ENCODE measurements around the gene CPT1B.

DNA sequence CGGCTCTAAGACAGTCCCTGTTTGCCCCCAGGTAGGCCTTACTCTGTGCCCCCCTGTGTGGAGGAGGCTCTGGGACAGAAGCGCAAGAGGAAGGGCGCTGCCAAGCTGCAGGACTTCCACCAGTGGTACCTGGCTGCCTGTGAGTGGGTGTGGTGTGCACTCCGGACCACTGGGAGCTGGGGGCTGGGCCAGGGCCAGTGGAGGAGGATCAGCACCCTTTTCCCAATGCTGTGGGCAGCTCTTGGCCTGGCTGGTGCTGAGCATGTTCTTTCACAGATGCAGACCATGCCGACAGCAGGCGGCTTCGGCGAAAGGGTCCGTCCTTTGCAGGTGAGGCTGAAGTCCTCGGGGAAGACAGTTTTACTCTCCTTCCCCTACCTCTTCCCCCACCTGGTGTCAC is 56.5 kb downstream of the CPT1B start:
- TF ChIP-seq, protein P1, sequence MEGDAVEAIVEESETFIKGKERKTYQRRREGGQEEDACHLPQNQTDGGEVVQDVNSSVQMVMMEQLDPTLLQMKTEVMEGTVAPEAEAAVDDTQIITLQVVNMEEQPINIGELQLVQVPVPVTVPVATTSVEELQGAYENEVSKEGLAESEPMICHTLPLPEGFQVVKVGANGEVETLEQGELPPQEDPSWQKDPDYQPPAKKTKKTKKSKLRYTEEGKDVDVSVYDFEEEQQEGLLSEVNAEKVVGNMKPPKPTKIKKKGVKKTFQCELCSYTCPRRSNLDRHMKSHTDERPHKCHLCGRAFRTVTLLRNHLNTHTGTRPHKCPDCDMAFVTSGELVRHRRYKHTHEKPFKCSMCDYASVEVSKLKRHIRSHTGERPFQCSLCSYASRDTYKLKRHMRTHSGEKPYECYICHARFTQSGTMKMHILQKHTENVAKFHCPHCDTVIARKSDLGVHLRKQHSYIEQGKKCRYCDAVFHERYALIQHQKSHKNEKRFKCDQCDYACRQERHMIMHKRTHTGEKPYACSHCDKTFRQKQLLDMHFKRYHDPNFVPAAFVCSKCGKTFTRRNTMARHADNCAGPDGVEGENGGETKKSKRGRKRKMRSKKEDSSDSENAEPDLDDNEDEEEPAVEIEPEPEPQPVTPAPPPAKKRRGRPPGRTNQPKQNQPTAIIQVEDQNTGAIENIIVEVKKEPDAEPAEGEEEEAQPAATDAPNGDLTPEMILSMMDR (IDR thresholded peaks at IDR 0.05; ENCODE audit: control extremely low read depth in 1 of 3, insufficient read depth in 1 of 3, low read depth in 1 of 3, low read length in 3 of 3), result no peak
- TF ChIP-seq RBBP5 (IDR thresholded peaks at IDR 0.05; ENCODE audit: borderline replicate concordance, low read depth, low read length) (no peak), CHD1 (IDR thresholded peaks at IDR 0.05; ENCODE audit: low read depth, low read length) (no peak), SP4 (IDR thresholded peaks at IDR 0.05; ENCODE audit: low read length) (no peak), POLR2A (IDR thresholded peaks at IDR 0.05; ENCODE audit: control extremely low read depth in 1 of 2, low read depth in 2 of 2, low read length in 2 of 2) (no peak), YY1 (IDR thresholded peaks at IDR 0.05; ENCODE audit: low read depth, low read length) (no peak), HDAC6 (IDR thresholded peaks at IDR 0.05; ENCODE audit: low read depth, low read length) (no peak), JUND (IDR thresholded peaks at IDR 0.05; ENCODE audit: low read length) (no peak), HDAC2 (IDR thresholded peaks at IDR 0.05; ENCODE audit: borderline replicate concordance in 1 of 2, low read depth in 2 of 2, low read length in 2 of 2) (no peak), RAD21 (IDR thresholded peaks at IDR 0.05 in 1 of 2, conservative IDR thresholded peaks at IDR 0.05 in 1 of 2; ENCODE audit: low read depth in 2 of 2, low read length in 2 of 2) (no peak), EZH2 (IDR thresholded peaks at IDR 0.05; ENCODE audit: low read depth, low read length, severe bottlenecking) (no peak)
- TF ChIP-seq, protein P2, sequence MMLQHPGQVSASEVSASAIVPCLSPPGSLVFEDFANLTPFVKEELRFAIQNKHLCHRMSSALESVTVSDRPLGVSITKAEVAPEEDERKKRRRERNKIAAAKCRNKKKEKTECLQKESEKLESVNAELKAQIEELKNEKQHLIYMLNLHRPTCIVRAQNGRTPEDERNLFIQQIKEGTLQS (IDR thresholded peaks at IDR 0.05; ENCODE audit: insufficient read depth, low read depth, low read length), result no peak
- TF ChIP-seq, protein P3, sequence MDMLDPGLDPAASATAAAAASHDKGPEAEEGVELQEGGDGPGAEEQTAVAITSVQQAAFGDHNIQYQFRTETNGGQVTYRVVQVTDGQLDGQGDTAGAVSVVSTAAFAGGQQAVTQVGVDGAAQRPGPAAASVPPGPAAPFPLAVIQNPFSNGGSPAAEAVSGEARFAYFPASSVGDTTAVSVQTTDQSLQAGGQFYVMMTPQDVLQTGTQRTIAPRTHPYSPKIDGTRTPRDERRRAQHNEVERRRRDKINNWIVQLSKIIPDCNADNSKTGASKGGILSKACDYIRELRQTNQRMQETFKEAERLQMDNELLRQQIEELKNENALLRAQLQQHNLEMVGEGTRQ (IDR thresholded peaks at IDR 0.05; ENCODE audit: low read length), result no peak
